Measurements from ENCODE around the gene DMBX1. TPM values are rescaled to one million over a fixed set of nuclear protein-coding genes. Genes with fewer than 3 reads are reported as not detected.

Gene DMBX1
- total RNA-seq: not detected in 2 replicates

GRCh38 chr1:46489638-46490405 is at the start of gene DMBX1:
Gene DMBX1, plus strand, starts transcription at chr1:46489836. Its CDS starts 17,175 bp downstream, at chr1:46507011.

Other genes with a start within 250 kb of the DMBX1 start
- gene RAD54L, start 242.1 kb upstream of the DMBX1 start, total RNA-seq: 4.0 and 7.2 TPM in 2 replicates
- 93.3 and 110 TPM in 2 replicates for gene LRRC41, start 186.2 kb upstream of the DMBX1 start, total RNA-seq
- gene UQCRH, start 186.1 kb upstream of the DMBX1 start, total RNA-seq: 245 and 321 TPM in 2 replicates
- gene NSUN4, start 149.0 kb upstream of the DMBX1 start, total RNA-seq: 16.5 and 20.3 TPM in 2 replicates
- 0.59 and 1.5 TPM in 2 replicates for gene FAAH, start 95.5 kb upstream of the DMBX1 start, total RNA-seq
- gene KNCN, start 61.8 kb downstream of the DMBX1 start, total RNA-seq: not detected in 2 replicates
- 14.0 and 15.8 TPM in 2 replicates for gene MKNK1, start 114.4 kb downstream of the DMBX1 start, total RNA-seq
- 4.8 and 5.3 TPM in 2 replicates for gene MOB3C, start 127.0 kb downstream of the DMBX1 start, total RNA-seq
- 41.2 and 52.0 TPM in 2 replicates for gene ATPAF1, start 178.5 kb downstream of the DMBX1 start, total RNA-seq
- gene TEX38, start 182.0 kb downstream of the DMBX1 start, total RNA-seq: not detected in 2 replicates
- gene EFCAB14, start 229.3 kb downstream of the DMBX1 start, total RNA-seq: 41.5 and 59.4 TPM in 2 replicates

Measured in subcutaneous preadipocyte (primary cell).